ENCODE results near the gene CACNG4.
A peak's percentile ranks its signal among the peaks of the same experiment; 100 is the strongest.

CACNG4 gene

DNA sequence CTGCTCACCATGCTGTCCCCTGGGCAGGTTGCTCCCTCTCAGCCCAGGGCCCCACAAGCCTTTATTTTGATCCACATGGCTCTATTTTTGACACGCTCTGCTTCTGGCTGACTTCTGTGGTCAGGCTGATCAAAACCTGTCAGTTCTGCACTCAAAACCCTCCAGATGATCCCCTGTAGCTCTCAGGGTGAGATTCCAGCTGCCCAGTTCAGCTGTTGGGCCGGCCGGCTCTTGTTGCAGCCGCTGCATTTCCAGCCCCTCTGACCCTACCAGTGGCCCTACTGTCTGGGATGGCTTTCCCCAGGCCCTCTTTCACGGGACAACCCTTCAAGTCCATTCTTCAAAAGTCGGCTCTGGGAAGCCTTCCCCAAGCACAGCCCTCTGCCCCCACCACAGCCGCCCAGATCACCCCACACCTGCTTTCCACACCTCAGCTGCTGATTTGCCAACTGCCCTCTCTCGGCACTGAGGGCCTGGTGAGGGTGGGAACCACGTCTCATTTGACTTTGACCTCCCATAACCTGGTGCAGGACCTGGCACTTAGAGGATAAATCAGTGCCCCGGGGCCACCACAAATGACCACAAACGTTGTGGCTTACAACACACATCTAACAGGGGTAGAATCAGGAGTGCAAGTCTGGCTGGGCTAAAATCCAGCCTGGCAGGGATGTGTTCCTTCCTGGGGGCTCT is 16.3 kb upstream of the CACNG4 start:
- TF ChIP-seq, protein P1, sequence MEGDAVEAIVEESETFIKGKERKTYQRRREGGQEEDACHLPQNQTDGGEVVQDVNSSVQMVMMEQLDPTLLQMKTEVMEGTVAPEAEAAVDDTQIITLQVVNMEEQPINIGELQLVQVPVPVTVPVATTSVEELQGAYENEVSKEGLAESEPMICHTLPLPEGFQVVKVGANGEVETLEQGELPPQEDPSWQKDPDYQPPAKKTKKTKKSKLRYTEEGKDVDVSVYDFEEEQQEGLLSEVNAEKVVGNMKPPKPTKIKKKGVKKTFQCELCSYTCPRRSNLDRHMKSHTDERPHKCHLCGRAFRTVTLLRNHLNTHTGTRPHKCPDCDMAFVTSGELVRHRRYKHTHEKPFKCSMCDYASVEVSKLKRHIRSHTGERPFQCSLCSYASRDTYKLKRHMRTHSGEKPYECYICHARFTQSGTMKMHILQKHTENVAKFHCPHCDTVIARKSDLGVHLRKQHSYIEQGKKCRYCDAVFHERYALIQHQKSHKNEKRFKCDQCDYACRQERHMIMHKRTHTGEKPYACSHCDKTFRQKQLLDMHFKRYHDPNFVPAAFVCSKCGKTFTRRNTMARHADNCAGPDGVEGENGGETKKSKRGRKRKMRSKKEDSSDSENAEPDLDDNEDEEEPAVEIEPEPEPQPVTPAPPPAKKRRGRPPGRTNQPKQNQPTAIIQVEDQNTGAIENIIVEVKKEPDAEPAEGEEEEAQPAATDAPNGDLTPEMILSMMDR (IDR thresholded peaks at IDR 0.05; ENCODE audit: low read depth, low read length, missing control alignments): no peak
- DNase-seq (ENCODE audit: extremely low read depth, low read depth): no peak
- no peak overlapping the region for H3K4me3 ChIP-seq (replicated peaks; ENCODE audit: low read depth, low read length)

DNA sequence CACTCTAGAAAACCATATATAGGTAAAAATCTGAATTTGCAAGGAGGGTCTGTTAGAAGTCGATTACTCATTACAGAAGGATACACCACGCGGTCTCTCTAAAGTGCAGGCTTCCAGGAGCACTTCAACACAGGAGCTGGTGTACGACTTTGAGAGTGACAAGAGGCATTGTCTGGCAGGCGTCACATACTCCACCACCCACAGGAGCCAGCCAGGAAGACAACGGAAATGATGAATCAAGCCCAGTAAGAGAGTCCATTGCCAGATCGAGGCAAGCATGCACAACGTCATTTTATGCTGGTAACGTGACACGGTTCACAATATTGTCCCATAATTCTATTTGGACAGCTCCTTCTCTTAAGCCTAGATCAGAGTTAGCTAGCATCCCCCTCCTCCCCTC is 15.0 kb upstream of the CACNG4 start:
- TF ChIP-seq, protein P1 (IDR thresholded peaks at IDR 0.05; ENCODE audit: low read depth, low read length, missing control alignments): no peak
- DNase-seq (ENCODE audit: extremely low read depth, low read depth): no peak
- no peak overlapping the region for H3K4me3 ChIP-seq (replicated peaks; ENCODE audit: low read depth, low read length)

DNA sequence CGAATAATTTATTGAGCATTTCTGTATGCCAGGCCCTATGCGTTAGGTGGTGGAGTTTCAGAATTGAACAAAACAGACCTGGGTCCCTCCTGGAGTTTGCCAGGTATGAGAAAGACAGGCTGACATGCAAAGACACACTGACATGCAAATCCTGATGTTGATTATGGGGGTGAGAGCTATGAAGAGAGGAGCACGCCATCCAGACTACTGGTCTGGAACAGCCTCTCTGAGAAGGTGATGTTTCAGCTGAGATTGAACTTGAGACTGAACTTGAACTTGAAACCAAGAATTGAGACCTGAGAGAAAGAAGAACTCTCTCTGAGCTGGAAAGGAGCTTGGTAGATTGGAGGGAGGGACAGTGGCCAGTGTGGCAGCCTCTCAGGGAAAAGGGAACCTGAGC is 14.2 kb upstream of the CACNG4 start:
- TF ChIP-seq, protein P1 (IDR thresholded peaks at IDR 0.05; ENCODE audit: low read depth, low read length, missing control alignments): no peak
- DNase-seq (ENCODE audit: extremely low read depth, low read depth): no peak
- no peak overlapping the region for H3K4me3 ChIP-seq (replicated peaks; ENCODE audit: low read depth, low read length)

DNA sequence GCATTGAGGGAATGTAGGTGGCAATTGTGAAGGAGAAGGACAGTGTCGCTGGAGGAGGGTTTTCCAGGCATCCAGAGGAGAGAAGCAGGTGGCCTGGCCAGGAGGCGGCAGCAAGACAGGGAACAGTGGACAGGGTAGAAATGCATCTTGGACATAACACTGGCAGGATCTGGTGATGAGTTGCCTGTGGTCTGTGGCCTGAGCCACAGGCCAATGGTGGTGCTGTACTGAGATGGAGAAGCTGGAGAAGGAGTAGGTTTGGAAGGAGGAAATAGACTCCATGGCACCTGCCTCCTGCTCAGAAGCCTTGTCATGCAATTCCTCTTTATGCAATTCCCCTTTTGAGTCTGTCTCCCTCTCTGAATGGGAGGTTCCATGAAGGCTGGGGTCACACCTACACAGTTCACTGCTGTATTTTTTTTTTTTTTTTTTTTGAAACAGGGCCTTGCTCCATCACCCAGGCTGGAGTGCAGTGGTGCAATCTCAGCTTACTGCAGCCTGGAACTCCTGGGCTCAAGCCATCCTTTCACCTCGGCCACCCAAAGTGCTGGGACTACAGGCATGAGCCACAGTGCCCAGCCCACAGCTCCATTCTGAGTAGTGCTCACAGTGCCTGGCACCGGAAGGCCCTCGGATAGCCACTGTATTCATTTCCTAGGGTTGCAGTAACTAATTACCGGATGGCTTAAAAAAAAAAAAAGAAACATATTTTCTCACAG is 13.5 kb upstream of the CACNG4 start:
- DNase-seq (ENCODE audit: extremely low read depth, low read depth): no peak
- TF ChIP-seq, protein P1 (IDR thresholded peaks at IDR 0.05; ENCODE audit: low read depth, low read length, missing control alignments): no peak
- no peak overlapping the region for H3K4me3 ChIP-seq (replicated peaks; ENCODE audit: low read depth, low read length)

DNA sequence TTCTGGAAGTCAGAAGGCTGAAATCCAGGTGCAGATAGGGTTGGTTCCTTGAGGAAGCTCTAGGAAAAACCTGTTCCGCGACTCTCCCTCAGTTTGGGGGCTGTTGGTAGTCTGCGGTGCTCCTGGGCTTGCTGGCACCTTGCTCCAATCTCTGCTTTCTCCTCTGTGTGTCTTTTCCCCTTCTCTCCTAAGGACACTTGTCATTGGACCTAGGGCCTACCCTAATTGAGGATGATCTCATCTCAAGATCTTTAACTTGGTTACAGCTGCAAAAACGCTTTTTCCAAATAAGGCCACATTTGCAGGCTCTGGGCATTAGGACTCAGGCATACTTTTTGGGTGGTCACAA is 12.9 kb upstream of the CACNG4 start:
- TF ChIP-seq, protein P1 (IDR thresholded peaks at IDR 0.05; ENCODE audit: low read depth, low read length, missing control alignments): no peak
- no peak for DNase-seq (ENCODE audit: extremely low read depth, low read depth)
- no peak overlapping the region for H3K4me3 ChIP-seq (replicated peaks; ENCODE audit: low read depth, low read length)

DNA sequence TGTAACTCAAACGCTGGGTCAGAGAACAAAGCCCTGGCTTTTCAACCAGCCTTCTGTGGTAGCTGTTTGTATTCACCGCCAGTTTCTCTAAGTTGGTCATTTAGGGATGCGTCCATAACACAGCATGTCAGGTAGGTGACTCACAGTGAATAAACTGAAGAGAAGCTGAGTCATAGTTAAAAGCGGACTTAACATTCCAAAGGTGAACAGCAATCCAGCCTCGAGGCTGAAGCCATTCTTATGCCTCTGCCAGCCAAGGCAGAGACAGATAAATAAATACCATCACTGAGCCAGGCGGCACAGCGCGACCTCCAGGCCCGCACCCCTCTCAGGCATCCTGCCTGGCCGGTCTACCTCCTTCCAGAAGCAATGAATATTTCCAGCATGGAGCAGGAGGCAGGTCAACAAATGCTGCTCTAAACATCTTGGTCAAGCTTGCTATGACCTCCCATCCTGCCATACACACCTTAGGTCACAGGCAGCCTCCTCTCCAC is 12.4 kb upstream of the CACNG4 start:
- DNase-seq (ENCODE audit: extremely low read depth, low read depth): peak; percentile 59

More for the DNA sequence above, 12.4 kb upstream of the CACNG4 start:
- no peak overlapping the region for H3K4me3 ChIP-seq (replicated peaks; ENCODE audit: low read depth, low read length)
- TF ChIP-seq, protein P1 (IDR thresholded peaks at IDR 0.05; ENCODE audit: low read depth, low read length, missing control alignments): no peak

All from HFF-Myc (cell line).